GM19467 (cell line): Measurements from ENCODE around the gene TTC31.
A peak's percentile ranks its signal among the peaks of the same experiment; 100 is the strongest.

ENCODE experiments used
- ATAC-seq: cut with Tn5 transposase; IDR thresholded peaks from one replicate; pipeline ENCODE4 v1.9.1; 2021; ENCODE audit warnings: mild to moderate bottlenecking, moderate library complexity; ENCODE audit not compliant: unreplicated experiment

Gene TTC31

DNA sequence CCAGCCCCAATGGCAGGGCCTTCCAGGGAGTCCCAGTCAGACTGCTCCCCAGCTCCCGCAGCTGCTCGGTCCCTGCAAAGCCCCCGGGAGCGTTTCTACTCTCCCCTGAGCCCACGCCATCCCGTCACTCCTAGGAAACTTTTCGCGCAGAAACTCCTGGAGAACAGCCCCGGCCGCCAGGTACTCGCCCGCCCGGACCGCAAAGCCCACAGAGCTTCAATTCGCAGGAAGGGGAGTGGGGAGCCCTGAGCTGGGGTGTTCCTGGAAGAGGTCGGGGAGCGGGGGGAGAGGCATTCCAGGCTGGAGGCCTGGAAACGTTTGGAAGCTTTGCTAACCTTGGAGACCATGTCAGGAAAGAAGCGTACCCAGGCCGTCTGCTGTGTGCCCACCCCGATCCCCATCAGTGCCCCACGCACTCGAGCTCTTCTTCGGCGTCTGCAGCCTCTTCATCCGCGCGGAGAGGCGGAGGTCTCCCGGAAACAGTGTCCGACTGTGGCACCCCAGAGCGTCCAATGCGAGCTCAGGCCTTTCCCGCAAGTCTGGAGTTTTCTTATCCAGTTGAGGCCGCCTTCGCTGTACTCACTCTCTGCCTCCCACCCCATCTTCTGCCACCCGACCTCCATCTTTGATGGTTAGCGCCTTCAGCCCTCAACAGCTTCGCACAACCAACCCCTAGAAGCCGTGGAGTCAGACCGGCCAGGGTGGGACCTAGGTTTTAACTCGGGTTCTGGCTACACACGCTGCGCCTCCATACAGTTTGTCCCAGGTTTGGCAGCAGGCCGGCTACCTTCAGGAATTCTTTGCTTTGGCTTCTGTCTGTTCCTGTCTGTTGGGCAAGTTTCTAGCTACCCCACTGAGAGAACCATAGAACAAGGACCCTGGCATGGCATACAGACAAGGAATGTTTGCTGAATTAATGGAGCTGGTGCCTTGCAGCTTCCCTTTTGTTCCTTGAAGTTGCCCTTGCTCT is 20.9 kb downstream of the TTC31 start:
- ATAC-seq = no peak

GRCh38 chr2:74504591-74504990 is 21.7 kb downstream of the TTC31 start:
- no peak for ATAC-seq

DNA sequence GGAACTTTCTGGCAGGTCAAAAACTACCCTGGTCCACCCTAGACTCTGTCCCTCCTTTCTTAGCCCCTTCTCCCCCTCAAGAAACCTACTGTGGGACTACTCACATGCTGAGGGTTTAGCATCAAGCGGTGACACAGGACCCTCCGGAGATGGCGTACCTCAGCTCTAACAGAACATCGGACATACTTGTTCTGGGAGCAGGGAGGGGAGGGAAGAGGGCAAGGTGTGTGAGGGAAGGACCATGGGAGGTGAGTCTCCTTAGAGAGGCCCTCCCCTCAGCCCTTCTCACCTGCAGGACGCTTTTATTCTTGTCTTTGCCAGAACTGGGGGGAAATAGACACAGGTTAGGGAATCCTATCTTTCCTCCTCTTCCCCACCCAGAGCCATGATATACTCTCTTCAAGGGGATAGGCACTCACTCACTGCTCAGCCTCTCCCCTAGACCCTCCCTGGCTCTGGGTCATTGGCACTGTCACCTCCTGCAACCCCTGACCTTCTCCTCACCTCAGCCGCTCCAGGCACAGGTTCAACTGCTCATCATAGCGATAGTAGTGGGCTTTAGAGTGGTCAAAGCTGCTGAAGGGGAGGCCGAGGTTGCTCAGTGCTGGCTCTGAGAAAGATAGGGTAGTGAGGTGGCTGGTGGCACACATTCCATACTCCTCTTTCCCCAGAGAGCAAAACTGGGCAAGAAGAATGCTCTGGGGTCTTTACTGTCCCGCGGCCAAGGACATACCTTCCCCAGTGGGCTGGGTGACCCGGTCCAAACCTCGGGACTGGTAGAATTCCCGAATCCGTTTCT is 22.8 kb downstream of the TTC31 start:
- ATAC-seq = no peak

DNA sequence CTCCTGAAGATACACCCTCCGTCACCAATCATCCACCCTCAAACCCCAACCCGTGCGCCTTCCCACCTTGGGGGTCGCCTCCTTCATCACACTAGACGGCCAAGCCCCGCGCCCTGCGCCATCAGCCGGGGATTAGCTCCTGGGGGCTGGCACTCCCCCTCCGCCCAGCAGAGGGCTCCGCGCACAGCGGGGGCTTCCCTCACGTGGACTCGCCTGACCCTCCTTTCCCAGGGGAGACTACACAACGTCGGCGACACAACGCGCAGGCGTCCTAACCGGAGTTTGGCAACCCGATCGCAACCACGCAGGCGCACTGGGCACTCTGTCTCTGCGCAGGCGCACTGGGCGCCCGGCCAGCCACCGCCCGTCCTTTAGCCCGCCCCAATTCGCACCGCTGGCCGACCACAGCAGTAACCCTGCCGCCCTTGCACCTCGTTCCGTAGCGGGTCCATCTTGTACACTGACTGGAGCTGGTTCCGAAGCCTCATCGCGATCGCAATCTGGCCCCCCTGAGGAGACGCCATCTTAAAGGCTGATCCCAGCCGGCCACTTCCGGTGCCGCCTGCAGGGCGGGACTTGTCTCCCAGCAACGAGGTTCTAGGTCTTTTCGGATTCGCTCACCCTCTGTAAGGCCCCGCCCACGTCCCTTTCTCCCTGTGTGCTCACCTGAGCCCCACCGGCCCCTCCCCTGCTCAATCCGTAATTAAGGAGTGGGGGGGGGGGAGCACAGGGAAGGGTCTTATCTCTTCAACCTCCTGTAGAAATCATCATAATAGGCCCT is 24.5 kb downstream of the TTC31 start, which contains the start of gene PCGF1:
Gene PCGF1 (minus strand): TSS at position 551 of the 781 bp plus-strand sequence. CDS start 27 bp downstream, at position 524.
- ATAC-seq = peak; percentile 85

- ATAC-seq = peak; percentile 3
These were observed 25.1 kb downstream of the TTC31 start for GRCh38 chr2:74507926-74508520.

- no peak for ATAC-seq
These were observed 27.4 kb downstream of the TTC31 start for GRCh38 chr2:74510272-74510671.

GRCh38 chr2:74511104-74511989 is 28.5 kb downstream of the TTC31 start:
- ATAC-seq = no peak

- ATAC-seq = no peak
These were observed 30.1 kb downstream of the TTC31 start for GRCh38 chr2:74512744-74513604.

DNA sequence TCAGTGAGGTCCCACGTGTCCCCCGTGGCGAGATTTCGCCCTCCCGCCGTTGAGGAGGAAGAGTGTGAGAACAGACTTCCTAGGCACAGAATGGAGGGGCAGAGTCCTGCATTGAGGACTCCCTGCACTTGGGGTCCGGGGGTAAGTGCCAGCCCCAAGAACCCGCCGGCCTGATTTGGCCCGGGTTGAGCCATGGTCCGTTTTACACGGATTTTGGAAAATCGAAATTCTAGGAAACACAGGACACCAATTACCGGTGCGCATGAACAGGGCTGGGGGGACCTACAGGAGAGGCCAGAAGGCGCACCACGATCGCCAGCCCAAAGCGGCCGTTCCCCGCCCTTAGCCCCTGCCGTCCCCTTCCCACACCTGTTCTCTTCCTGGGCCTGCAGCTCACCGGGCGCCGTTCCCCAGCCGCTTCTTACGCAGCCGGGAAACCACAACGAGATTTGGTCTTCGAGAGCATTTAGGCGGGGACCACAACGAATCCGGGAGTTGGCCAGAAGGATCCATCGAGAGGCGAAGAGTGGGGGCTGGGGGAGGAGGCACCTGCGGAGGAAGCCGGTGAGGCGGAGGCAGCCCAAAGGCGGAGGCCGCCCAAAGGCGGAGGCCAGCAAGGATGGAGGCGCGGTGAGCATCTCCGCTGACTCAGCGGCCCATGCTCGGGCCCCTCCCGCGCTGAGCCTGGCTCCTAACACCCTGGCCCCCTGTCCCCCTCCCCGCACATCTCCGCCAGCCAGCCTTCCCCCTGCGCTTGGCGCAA is 30.9 kb downstream of the TTC31 start:
- no peak for ATAC-seq

- ATAC-seq = no peak
These were observed 31.7 kb downstream of the TTC31 start, which contains the start of gene TLX2 for GRCh38 chr2:74514368-74515270. TSS of gene TLX2 (plus strand) at chr2:74514450. CDS start at chr2:74514807, 357 bp downstream.

- no peak for ATAC-seq
These were observed 32.5 kb downstream of the TTC31 start for GRCh38 chr2:74515271-74515980.

DNA sequence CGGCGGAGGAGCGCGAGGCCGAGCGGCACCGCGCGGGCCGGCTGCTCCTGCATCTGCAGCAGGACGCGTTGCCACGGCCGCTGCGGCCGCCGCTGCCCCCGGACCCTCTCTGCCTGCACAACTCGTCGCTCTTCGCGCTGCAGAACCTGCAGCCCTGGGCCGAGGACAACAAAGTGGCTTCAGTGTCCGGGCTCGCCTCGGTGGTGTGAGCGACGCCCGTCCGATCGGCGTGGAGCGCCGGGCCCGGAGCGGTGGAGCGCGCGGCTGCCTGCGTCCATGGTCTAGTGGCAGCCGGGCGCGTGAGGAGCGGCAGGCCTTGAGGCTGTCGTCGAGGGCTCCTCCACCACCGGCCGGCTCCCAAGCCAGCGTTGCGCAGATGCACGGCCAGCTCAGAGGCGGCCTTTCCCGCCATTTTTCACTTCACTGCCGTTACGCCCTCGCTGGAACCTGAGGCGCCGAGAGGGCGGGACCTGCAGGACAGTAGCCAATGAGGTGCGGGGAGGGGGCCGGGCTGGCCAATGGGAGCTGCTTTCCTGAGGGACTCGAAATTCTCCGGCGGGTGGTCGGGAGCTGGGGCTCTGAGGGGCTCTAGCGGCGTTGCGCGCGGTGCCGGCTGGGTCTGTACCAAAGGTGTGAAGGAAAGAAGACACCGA is 33.2 kb downstream of the TTC31 start:
- ATAC-seq = peak; percentile 61

DNA sequence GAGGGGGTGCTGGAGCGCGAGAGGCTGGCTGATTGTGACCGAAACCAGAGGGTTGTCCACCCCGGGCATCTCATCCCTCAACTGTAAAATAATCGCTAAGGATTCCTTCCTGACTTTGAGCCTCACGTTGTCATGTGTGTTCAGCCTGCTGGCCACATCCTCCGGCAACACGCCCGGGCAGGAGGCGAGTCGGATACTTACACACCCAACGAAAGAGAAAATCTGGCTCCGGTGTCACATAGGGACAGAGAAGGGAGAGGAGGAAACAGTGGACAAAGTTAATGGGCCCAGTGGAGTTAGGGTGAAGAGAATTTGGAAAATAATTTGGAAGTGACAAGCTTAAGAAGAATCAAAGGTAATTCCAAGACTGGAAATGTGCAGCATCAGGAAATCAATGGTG is 33.8 kb downstream of the TTC31 start:
- no peak for ATAC-seq

DNA sequence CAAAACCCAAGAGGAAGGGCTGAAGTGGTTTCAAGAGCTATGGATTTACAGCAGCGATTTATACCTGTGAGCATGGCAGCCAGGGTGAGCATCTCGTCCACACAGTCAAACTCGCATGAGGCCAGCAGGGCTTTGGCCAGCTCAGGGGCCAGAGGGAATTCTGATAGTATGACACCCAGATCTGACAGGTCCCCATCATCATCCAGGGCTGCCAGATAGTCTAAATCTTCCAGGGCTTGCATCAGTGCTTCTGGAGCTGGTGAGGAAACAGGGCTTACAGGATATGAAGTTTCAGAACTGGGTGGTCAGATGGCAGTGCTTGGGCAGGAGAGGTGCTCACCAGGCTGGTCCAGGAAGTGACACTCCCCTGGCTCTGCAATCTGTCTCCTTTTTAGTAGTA is 39.6 kb downstream of the TTC31 start:
- ATAC-seq = no peak

GRCh38 chr2:74524005-74524404 is 41.1 kb downstream of the TTC31 start:
- ATAC-seq = no peak
